Measurements from ENCODE around the gene ZNF263. TPM values are rescaled to one million over a fixed set of nuclear protein-coding genes. Genes with fewer than 3 reads are reported as not detected.
A peak's percentile ranks its signal among the peaks of the same experiment; 100 is the strongest.

The ZNF263 gene
- total and polyA plus RNA-seq, 2 of the 13 experiments (the other 11 are each of a cell fraction or from before 2014, with no cell fraction given) = 10.2 to 41.2 TPM

DNA sequence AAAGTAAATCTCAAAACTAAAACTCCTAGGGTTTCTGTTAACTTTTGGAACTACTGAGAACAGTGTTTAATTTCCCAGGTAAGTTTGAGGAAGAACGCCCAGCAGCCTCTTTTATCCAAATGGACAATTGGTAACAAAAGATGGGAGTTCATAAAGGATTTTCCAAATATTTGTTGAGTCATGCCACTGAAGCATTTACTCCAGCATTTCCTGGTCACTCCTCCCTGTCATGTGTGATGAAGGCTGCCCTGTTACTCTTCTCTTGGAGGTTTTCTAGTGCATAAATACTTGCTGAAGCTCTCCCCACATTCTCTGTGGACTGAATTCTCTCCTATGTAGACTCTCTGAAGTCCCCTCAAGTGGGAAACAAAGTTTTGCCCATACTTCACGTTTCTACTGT, 38.5 kb downstream of the ZNF263 start:
- Histone ChIP-seq H3K36me3 (replicated peaks in 1 of 2; ENCODE audit: control insufficient read depth in 1 of 2, insufficient read depth in 2 of 2, low read length in 2 of 2) (no peaks in the 10 kb centered on the region), H4K20me1 (ENCODE audit: insufficient read depth, low read length) (no peaks in the 10 kb centered on the region), H3K79me2 (ENCODE audit: insufficient read depth, low read length) (no peaks in the 10 kb centered on the region), H3K4me2 (ENCODE audit: low read depth, low read length) (peak overlapping the region; percentile 28; the same call in 1 of the 2 replicates), H2AFZ (ENCODE audit: low read length) (no peak overlapping the region), H3K27me3 (ENCODE audit: control insufficient read depth in 1 of 2, insufficient read depth in 2 of 2, low read length in 2 of 2) (no peaks in the 10 kb centered on the region), H3K9me3 (ENCODE audit: low read length) (no peaks in the 10 kb centered on the region), H3K9ac (ENCODE audit: insufficient read depth, low read depth, low read length) (no peak overlapping the region), H3K4me1 (ENCODE audit: insufficient read depth, low read length) (peaks cover 29% of the 10 kb centered on the region), H3K4me3 (replicated peaks in 1 of 3; ENCODE audit: insufficient read depth in 1 of 3, low read depth in 2 of 3, low read length in 3 of 3) (no peak overlapping the region), H3K27ac (ENCODE audit: extremely low read length, insufficient read depth, low read length) (no peak overlapping the region)
- CTCF ChIA-PET (ENCODE audit: low intra/inter-chr PET ratio, low total read pairs) = no interaction called here
- POLR2A ChIA-PET = no interaction called here
- DNase-seq (ENCODE audit: low spot score) = peak; percentile 12
- no peak for TF ChIP-seq JUN (CRISPR knock-in tag; IDR thresholded peaks at IDR 0.05)
- TF ChIP-seq MAFF (IDR thresholded peaks at IDR 0.05; ENCODE audit: low read depth, low read length) = no peak
- TF ChIP-seq FOXK1 (CRISPR knock-in tag; IDR thresholded peaks at IDR 0.05; ENCODE audit: borderline replicate concordance, low read depth) = no peak
- TF ChIP-seq SOX13 (IDR thresholded peaks at IDR 0.05) = no peak
- TF ChIP-seq SOX13 (CRISPR knock-in tag; conservative IDR thresholded peaks at IDR 0.05 in 1 of 2, IDR thresholded peaks at IDR 0.05 in 1 of 2) = no peak
- TF ChIP-seq NFE2L2 (IDR thresholded peaks at IDR 0.05; ENCODE audit: low read length) = peak; percentile 88
- TF ChIP-seq, protein P1, sequence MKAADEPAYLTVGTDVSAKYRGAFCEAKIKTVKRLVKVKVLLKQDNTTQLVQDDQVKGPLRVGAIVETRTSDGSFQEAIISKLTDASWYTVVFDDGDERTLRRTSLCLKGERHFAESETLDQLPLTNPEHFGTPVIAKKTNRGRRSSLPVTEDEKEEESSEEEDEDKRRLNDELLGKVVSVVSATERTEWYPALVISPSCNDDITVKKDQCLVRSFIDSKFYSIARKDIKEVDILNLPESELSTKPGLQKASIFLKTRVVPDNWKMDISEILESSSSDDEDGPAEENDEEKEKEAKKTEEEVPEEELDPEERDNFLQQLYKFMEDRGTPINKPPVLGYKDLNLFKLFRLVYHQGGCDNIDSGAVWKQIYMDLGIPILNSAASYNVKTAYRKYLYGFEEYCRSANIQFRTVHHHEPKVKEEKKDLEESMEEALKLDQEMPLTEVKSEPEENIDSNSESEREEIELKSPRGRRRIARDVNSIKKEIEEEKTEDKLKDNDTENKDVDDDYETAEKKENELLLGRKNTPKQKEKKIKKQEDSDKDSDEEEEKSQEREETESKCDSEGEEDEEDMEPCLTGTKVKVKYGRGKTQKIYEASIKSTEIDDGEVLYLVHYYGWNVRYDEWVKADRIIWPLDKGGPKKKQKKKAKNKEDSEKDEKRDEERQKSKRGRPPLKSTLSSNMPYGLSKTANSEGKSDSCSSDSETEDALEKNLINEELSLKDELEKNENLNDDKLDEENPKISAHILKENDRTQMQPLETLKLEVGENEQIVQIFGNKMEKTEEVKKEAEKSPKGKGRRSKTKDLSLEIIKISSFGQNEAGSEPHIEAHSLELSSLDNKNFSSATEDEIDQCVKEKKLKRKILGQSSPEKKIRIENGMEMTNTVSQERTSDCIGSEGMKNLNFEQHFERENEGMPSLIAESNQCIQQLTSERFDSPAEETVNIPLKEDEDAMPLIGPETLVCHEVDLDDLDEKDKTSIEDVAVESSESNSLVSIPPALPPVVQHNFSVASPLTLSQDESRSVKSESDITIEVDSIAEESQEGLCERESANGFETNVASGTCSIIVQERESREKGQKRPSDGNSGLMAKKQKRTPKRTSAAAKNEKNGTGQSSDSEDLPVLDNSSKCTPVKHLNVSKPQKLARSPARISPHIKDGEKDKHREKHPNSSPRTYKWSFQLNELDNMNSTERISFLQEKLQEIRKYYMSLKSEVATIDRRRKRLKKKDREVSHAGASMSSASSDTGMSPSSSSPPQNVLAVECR (CRISPR knock-in tag; IDR thresholded peaks at IDR 0.05; ENCODE audit: borderline replicate concordance) = no peak
- peak; percentile 31 to 32; a peak in 1 of 4 replicates for TF ChIP-seq MAFK (conservative IDR thresholded peaks at IDR 0.05 in 1 of 2, IDR thresholded peaks at IDR 0.05 in 1 of 2; ENCODE audit: low read length in 2 of 2)
- peak; percentile 38; the same call in 1 of the 3 replicates for ATAC-seq
- FAIRE-seq = peak; percentile 26
- in situ Hi-C loops (cut with HindIII; ENCODE audit: extremely low pct_ligation_motif_present, low pct_unique_long_range_greater_than_20kb) (no loop called here), intact Hi-C loops (cut with micrococcal nuclease; ENCODE audit: unreplicated experiment) (no loop called here)
- no TSS peak for BruUV-seq (replicated peaks)
- 34% methylated on average over 2 of the region's 2 CpGs for WGBS (ENCODE audit: low lambda C conversion rate)

Measured in HepG2 (cell line).